Stimulated activated CD8-positive, alpha-beta memory T cell treated with anti-CD3 and anti-CD28 coated beads, Interleukin-4, amount 100 ng/mL, for 48 hours (primary cell): ENCODE data around the gene SPRYD7.
A peak's percentile ranks its signal among the peaks of the same experiment; 100 is the strongest.
"Not testable (repeated sequence)": the region's sequence is repeated elsewhere in the genome, so short reads cannot be mapped to it uniquely, and the experiment has no call there.

Experiments used
- DNase-seq: peaks from one replicate; pipeline ENCODE4 v3.0.0-alpha.2; 2020

Gene SPRYD7

DNA sequence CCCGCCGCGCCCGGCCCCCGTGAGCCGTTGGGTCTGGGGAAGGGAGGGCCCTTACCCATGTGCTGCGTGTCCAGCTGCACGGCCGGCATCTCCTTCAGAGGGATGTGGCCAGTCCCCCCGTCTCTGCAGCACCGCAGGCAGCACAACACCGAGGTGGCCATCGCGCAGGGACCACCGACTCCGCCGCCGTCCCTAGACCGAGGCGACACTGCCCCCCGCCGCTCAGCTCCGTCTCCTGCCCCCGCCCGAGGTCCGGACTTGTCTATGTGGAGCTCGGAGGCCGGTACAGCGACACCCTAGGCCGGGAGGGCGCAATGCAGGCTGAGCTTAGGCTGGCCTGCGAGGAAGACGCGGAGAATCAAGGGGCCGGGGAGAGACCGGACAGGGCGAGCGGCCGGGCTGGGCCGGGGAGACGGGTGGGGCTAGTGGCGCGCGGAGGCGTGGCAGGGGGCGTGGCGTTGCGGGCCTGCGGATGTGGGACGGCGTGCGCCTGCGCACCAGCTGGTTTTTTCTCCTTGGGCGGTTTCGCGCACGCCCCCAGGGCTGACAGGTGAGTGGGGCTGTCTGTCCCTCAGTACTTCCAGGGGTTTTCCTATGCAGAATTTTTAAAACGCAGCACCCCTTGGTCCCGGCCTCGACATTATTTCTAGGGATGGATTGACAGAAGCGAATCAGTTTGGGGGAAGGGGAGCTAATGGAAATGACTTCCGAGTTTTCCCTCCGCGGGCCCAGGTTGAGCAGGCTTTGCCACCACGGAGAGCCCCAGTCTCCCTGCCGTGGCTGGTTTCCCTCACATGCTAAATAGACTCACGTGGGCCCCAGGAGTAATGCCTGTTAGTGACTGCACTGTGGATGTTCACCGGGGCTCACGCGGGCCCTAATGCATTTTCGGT is at the start of gene SPRYD7:
SPRYD7 (minus strand) TSS at position 266 of the 893 bp plus-strand sequence; CDS start at position 161, 105 bp downstream.
- DNase-seq = peak; percentile 98

- DNase-seq = no peak
Measured at GRCh38 chr13:49985129-49985528, 49.0 kb upstream of the SPRYD7 start.

- no peak for DNase-seq
Measured at GRCh38 chr13:49980266-49980665, 44.1 kb upstream of the SPRYD7 start.

- DNase-seq = no peak
Measured at GRCh38 chr13:49977992-49978391, 41.9 kb upstream of the SPRYD7 start.

DNA sequence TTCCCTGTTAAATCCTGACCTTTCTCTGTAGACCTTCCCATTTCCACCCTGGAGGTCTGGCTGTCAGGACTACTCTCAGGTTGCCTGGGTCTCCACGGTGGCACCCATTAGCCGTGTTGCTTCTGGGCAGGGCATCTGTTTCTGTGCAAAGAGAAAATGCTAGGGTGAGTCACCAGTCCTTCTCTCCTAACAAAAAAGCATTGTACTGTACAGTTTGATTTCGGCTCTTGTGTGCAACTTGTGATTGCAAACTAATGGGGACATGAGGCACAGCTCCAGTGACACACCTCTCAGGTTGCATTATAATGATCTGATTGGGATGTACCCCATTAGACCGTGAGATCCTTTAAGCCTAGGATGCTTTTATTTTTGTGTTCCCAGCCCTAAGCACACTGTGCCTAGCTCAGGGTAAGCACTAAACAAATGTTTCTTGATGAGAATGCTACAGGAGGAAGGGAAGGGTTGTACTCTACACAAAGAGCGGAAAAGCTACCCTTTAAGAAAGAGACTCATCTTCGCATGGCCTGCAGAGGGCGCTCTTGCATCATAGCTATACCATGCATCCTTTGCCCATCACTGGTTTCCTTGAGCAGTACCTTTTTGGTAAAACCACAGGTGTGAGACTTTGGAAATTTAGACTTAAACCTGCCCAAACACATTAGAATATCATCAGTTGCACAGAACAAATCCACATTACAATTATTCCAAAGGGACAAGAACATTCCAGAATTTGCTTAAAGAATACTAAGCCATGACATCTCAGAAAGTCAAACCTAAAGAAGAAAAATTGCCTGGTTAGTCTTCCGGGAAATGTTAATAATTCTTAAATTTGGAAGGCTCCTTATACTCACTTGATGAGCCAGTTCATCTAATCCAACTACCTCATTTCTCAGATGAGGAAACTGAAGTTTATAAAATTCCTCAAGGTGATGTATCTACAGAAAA is 40.4 kb upstream of the SPRYD7 start:
- DNase-seq = peak; percentile 81

DNA sequence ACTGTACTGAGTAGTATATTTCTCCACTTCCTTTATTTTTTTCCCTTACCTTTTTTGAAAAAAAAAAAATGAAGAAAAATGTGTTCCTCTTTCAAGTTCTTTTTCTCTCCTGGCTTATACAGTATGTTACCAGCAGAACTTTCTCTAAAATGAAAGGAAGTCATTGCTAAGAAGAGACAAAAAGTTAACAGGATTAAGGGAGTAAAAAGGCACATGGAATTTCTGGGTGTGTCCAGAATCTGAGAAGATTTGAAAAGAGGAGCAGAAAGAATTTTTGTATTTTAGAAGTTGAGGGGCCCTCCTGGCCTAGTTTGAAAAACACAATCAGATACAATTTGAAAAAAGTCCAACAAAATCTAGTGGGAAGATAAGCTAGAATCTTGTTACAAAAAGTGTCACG is 39.7 kb upstream of the SPRYD7 start:
- no peak for DNase-seq

DNA sequence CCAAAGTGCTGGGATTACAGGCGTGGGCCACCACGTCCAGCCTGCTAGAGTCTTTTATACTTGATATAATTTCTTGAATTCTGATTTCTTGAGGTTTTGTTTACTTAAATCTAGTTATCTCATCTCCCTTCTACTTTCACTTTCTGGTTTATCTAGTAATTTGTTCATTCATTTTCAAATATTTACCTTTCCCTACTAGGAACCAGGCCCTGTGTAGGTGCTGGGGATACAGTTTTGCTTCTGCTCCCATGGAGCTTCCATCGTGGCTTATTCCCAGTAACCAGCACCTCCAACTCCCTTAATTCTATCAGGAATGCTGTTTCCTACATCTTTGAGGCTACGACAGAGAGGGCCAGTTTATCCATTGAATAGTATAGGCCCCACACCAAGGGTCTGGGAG is 36.6 kb upstream of the SPRYD7 start:
- no peak for DNase-seq

DNA sequence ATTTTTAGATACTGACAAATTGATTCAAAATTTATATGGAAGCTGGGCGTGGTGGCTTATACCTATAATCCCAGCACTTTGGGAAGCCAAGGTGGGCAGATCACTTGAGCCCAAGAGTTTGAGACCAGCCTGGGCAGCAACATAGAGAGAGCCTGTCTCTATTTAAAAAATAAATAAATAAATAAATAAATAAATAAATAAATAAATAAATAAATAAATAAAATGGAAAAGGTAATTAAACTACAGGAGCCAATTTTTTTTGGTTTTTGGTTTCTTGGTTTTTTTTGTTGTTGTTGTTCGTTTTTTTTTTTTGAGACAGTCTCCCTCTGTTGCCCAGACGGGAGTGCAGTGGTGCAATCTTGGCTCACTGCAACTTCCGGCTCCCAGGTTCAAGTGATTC is 31.3 kb upstream of the SPRYD7 start:
- DNase-seq = no peak

- no peak for DNase-seq
Measured at GRCh38 chr13:49958321-49958720, 22.2 kb upstream of the SPRYD7 start.

GRCh38 chr13:49956131-49956530 is 20.0 kb upstream of the SPRYD7 start:
- no peak for DNase-seq

DNA sequence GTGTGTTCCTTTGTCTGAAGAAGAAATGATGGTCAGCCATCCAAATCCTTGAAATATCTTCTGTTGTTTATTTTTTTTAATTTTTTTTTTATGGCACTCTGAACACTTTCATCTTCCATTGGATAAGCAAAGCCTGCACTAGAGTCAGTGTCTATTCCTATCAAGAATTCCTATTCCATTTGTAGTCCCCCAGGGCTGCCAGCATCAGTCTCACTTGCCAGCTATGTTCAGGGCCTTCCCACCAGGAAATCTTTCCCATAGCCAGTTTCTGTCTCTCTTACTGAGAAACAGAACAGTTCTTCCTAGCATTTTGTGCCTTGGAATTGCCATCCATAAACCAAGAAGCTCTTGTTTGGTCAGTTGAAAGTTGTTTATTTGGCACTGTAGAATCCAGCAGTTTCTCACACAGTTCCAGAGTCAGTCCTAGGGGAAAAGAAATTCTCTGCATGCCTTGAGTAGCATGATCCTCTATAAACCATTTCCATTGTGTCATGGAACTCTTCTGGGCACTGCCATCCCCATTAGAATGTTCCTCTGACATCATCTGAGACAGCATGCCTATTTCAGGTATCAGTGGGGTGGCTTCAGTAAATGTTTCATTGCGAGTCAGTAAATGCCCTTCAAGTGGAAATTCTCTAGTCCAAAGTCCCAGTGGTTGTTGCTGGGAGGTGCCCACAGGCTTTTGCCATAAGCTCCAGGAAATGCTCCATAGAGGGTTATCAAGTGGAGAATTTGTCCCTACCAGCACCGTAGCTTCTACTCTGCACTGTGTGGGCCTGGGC is 18.7 kb upstream of the SPRYD7 start:
- DNase-seq = no peak

GRCh38 chr13:49953560-49953959 is 17.4 kb upstream of the SPRYD7 start:
- DNase-seq = no peak

DNA sequence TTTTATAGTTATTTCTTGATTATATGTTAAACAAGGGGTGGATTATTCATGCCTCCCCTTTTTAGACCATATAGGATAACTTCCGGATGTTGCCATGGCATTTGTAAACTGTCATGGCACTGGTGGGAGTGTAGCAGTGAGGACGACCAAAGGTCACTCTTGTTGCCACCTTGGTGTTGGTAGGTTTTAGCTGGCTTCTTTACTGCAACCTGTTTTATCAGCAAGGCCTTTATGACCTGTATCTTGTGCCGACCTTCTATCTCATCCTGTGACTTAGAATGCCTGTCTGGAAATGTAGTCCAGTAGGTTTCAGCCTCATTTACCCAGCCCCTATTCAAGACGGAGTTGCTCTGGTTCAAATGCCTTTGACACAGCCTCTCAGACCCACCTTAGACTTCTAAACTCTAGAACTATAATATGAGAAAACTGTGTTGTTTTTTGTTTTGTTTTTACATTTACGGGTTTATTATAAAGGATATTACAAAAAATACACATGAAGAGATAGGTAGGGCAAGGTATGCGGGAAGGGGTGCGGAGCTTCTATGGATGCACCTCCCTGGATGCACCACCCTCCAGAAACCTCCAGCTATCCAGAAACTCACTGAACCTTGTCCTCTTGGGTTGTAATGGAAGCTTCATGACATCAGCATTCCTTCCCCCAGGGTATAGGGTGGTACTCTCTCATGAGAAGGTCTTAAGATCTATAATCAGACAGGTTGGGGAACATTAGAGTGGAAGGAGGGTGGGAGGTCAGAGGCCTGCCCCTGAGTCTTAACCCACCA is 15.8 kb upstream of the SPRYD7 start:
- DNase-seq = no peak

GRCh38 chr13:49948777-49949270 is 12.7 kb upstream of the SPRYD7 start:
- not testable (repeated sequence) for DNase-seq

DNA sequence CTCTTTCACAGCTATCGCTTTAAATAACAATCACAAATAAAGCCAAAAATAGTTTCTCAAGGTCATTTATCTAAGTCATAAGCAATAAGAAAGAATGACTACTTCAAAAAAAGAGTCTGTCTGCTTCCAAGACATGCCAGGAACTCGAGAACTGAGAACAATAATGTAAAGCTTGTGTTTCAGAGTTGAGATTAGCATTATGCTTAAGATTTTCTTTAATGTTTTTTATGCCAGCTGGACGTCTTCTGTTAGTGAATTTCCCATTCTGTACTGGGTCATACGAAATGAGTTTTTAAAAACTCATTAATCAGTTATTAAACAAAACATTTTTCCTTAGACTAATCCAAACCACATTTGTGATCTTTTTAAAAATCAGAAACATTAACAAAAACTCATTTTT is 3.2 kb upstream of the SPRYD7 start:
- DNase-seq = no peak

DNA sequence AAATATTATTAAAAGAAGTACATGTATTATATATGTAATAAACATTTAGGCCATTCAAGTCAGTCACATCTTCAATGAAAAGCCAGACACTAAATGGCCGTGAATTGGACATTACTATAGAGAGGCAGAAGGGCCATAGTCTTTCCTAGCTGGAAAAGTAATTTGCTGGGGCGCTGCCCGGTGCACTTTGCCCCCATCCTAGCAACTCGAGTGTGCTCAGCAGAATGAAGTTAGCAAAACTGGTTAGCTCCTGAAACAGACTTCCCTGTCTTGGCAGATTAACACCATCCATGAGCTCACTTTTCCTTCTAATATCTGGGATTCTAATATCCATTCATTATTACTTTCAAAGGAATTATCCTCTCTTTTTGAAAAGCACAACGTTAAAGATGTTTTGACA is 2.8 kb upstream of the SPRYD7 start:
- DNase-seq = no peak

DNA sequence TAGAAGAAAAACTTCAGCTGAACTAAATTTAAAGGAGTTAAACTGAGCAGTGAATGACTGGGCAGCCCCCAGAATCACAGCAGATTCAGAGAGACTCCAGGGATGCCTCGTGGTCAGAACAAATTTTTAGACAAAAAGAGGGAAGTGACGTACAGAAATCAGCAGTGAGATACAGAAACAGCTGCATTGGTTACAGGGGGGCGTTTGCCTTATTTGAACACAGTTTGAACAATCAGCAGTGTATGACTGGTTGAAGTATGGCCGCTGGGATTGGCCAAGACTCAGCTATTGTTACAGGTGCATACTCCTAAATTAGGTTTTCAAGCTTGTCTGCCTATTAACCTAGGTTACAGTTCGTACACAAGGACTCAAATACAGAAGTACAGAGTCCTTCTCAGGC is 2.2 kb upstream of the SPRYD7 start:
- DNase-seq = no peak

DNA sequence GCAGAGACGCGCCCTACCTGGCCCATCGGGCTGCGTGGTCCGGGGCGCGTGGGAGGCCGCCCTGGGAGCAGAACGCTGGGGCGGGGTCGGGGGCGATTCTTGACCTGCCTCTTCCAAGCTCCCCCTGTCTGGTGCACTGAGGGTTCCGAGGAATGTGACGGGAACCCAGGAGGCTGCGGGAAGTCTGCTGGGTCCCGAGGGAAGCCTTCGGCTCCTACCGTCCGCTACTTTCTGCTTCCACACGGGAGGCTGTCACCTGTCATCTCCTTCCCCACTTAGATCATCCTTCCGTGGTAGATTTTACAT is 781 bp upstream of the SPRYD7 start:
- no peak for DNase-seq

- peak; percentile 59 for DNase-seq
Measured at GRCh38 chr13:49935171-49936074, 717 bp downstream of the SPRYD7 start.

DNA sequence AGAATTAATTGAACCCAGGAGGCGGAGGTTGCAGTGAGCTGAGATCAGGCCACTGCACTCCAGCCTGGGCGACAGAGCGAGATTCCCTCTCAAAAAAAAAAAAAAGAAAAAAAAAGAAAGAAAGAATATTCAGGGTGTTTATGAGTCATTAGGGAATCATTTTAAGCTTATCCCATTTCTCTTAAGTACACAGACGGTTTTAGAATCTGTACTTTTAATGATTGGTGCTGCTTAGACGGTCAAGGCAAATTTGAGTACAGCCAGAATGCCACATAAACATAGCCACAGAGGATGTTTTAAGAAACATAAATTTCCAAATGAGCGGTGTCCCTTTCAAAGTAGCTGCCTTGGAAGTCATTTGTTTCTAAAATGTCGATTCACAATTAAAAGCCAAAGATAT is 2.6 kb downstream of the SPRYD7 start:
- no peak for DNase-seq

- no peak for DNase-seq
Measured at GRCh38 chr13:49932868-49933267, 3.3 kb downstream of the SPRYD7 start.
